Pancreas (tissue), 10 donors: ENCODE measurements around the gene CDAN1. TPM values are rescaled to one million over a fixed set of nuclear protein-coding genes. Genes with fewer than 3 reads are reported as not detected.

Experiments used
- ATAC-seq, 4 donors: fragments of 200-7000 bp; cut with Tn5 transposase; one replicate each; pipeline versions ENCODE4 v1.8.0 to v1.9.1; 2020; ENCODE audit warnings: mild to moderate bottlenecking in 4 of 4, moderate library complexity in 4 of 4
- DNase-seq, 6 donors: peaks; one replicate each; pipeline ENCODE4 v3.0.0-alpha.2; 2020
- FAIRE-seq: peaks from 2 replicates; lab custom pipeline; 2012; peaks lifted over from hg19 to GRCh38; lab: Jason Lieb, UNC
- H3K27ac ChIP-seq, 4 donors: fragments of 200-600 bp; sonication (generic); 1 replicate in 3 of 4; 2 replicates in 1 of 4; pipeline versions ENCODE4 v1.5.0 to v1.8.0; 2020
- H3K27me3 ChIP-seq, 4 donors: fragments of 200-600 bp; one replicate each; pipeline ENCODE4 v1.8.0; 2021
- H3K36me3 ChIP-seq, 3 donors: fragments of 200-600 bp; sonication (generic) in 1 of 3; one replicate each; pipeline versions ENCODE4 v1.5.0 to v1.8.0; 2020 to 2021
- H3K4me1 ChIP-seq, 3 donors: fragments of 200-600 bp; one replicate each; pipeline ENCODE4 v1.8.0; 2021
- H3K4me3 ChIP-seq, 4 donors: fragments of 200-600 bp; sonication (generic) in 2 of 4; one replicate each; pipeline versions ENCODE4 v1.5.0 to v1.8.0; 2020 to 2021
- H3K9me3 ChIP-seq, 4 donors: fragments of 200-600 bp; one replicate each; pipeline ENCODE4 v1.8.0; 2021
- WGBS, 2 donors: extraction: QIAGEN DNeasy Blood & Tissue Kit; methylation state at CpG; one replicate each; pipeline ENCODE4 v1.1.7; 2013; 5-methylcytosine and 5-hydroxymethylcytosine counted together
- intact Hi-C, 3 donors: fragments of 100-400 bp; cut with DNase I; formaldehyde crosslinking; loops; one replicate each; pipeline versions ENCODE4 v1.11.1 to v1.14.2; 2022
- polyA plus RNA-seq, 2 donors: library from polyadenylated mRNA; stranded (reverse); fragments of 200-250 nt; gene quantifications; one replicate each; pipeline ENCODE4 v1.2.3, GENCODE V29; 2013
- total RNA-seq, 6 donors: library from RNA; stranded (reverse); fragmentation: NEBNext Ultra II Directional in 4 of 6; extraction: Animal tissue kit (Norgen Biotek cat#: 25700) in 4 of 6; gene quantifications; one replicate each; pipeline versions ENCODE4 v1.2.1 to v1.2.4, GENCODE V29; 2021 to 2023
- TF ChIP-seq, protein P1 (sequence below), 4 donors: fragments of 200-600 bp; sonication (generic) in 3 of 4; IDR thresholded peaks; one replicate each; pipeline versions ENCODE4 v1.5.0 to v1.8.0; 2021; ENCODE audit warnings: antibody characterized with exemption in 4 of 4
- donor health status: healthy with polysubstance abuse.
- donor health status: DM: no; HTN: no; CAD: no; lungs with moderate emphysema.
- donor health status: DM: no; HTN: no; CAD: no.
- donor health status: control.
- donor health status: control.
- donor health status: Bipolar disorder and iron deficiency.
- donor health status: DM: yes; HTN: yes; CAD: no.
- donor health status: DM: no; HTN: no; CAD: no.
- donor health status: DM: no; HTN: no; CAD: no.
- donor health status: DM: yes; HTN: yes; CAD: no.

CDAN1 gene
- total and polyA plus RNA-seq, 8 donors, result 5.8 to 20.0 (median 9.3) TPM

DNA sequence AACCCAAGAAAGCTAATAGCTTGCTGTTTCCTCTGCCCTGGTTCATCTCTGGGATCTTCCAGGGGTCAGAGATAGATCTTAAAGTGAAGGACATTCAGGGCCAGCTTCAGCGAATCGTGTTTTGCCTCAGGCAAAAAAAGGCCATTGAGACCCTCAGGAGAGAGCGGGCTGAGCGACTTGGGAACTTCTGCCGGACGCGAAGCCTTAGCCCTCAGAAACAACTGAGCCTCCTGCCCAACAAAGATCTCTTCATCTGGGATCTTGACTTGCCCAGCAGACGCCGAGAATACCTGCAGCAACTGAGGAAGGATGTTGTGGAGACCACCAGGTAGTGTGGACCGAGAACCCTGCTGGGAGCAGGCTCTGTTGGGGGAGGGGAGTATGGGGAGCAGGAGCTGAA, 42.5 kb downstream of the CDAN1 start:
- H3K27me3 ChIP-seq, result no peaks in the 10 kb centered on the region
- intact Hi-C loops, result no loop called here
- no peak overlapping the region for H3K27ac ChIP-seq
- H3K4me1 ChIP-seq, result no peaks in the 10 kb centered on the region
- ATAC-seq (no peak), DNase-seq (peak in 1 of 6 donors; percentile 28), FAIRE-seq (no peak)
- 88 to 94% methylated on average over 10 of the region's 10 CpGs for WGBS, 2 donors
- TF ChIP-seq, protein P1, sequence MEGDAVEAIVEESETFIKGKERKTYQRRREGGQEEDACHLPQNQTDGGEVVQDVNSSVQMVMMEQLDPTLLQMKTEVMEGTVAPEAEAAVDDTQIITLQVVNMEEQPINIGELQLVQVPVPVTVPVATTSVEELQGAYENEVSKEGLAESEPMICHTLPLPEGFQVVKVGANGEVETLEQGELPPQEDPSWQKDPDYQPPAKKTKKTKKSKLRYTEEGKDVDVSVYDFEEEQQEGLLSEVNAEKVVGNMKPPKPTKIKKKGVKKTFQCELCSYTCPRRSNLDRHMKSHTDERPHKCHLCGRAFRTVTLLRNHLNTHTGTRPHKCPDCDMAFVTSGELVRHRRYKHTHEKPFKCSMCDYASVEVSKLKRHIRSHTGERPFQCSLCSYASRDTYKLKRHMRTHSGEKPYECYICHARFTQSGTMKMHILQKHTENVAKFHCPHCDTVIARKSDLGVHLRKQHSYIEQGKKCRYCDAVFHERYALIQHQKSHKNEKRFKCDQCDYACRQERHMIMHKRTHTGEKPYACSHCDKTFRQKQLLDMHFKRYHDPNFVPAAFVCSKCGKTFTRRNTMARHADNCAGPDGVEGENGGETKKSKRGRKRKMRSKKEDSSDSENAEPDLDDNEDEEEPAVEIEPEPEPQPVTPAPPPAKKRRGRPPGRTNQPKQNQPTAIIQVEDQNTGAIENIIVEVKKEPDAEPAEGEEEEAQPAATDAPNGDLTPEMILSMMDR (IDR thresholded peaks at IDR 0.05), result no peak
- no peaks in the 10 kb centered on the region for H3K36me3 ChIP-seq
- no peaks in the 10 kb centered on the region for H3K9me3 ChIP-seq
- no peak overlapping the region for H3K4me3 ChIP-seq

DNA sequence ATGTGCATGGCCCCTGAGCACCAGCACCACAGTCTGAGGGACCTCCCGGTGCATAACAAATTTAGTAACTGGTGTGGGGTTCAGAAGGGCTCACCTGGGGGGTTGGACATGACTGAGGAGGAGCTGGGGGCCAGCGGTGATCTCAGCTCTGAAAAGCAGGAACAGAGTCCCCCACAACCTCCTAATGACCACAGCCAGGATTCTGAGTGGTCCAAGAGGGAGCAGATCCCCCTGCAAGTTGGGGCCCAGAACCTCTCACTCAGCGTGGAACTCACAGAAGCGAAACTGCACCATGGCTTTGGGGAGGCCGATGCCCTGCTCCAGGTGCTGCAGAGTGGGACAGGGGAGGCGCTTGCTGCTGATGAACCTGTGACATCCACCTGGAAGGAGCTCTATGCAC, 43.0 kb downstream of the CDAN1 start:
- TF ChIP-seq, protein P1 (IDR thresholded peaks at IDR 0.05), result no peak
- peak in 1 of 6 donors; percentile 19 for DNase-seq
- no peak for ATAC-seq
- Histone ChIP-seq H3K4me1 (no peaks in the 10 kb centered on the region), H3K27ac (no peak overlapping the region), H3K36me3 (no peaks in the 10 kb centered on the region), H3K27me3 (no peaks in the 10 kb centered on the region), H3K4me3 (no peak overlapping the region), H3K9me3 (no peaks in the 10 kb centered on the region)
- FAIRE-seq, result no peak
- intact Hi-C loops, result no loop called here
- 82 to 90% methylated on average over 6 of the region's 6 CpGs for WGBS, 2 donors

DNA sequence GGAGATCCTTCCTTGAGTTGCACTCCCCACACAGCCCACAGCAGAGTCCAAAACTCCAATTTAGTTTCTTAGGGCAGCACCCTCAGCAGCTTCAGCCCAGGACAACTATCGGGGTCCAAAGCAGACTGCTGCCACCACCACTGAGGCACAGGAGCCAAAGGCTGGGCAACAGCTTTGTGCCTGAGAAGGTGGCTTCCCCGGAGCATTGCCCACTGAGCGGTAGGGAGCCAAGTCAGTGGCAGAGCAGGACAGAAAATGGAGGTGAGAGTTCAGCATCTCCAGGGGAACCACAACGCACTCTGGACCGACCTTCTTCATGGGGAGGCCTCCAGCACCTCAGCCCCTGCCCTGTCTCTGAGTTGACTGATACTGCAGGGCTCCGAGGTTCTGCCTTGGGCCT, 43.4 kb downstream of the CDAN1 start:
- TF ChIP-seq, protein P1 (IDR thresholded peaks at IDR 0.05), result no peak
- DNase-seq, result peak in 1 of 6 donors; percentile 27
- 90 to 94% methylated on average over 6 of the region's 6 CpGs for WGBS, 2 donors
- H3K27ac ChIP-seq, result no peak overlapping the region
- FAIRE-seq, result no peak
- H3K9me3 ChIP-seq, result no peaks in the 10 kb centered on the region
- no peaks in the 10 kb centered on the region for H3K4me1 ChIP-seq
- no peak overlapping the region for H3K4me3 ChIP-seq
- no peaks in the 10 kb centered on the region for H3K27me3 ChIP-seq
- no peaks in the 10 kb centered on the region for H3K36me3 ChIP-seq
- intact Hi-C loops, result no loop called here
- no peak for ATAC-seq

DNA sequence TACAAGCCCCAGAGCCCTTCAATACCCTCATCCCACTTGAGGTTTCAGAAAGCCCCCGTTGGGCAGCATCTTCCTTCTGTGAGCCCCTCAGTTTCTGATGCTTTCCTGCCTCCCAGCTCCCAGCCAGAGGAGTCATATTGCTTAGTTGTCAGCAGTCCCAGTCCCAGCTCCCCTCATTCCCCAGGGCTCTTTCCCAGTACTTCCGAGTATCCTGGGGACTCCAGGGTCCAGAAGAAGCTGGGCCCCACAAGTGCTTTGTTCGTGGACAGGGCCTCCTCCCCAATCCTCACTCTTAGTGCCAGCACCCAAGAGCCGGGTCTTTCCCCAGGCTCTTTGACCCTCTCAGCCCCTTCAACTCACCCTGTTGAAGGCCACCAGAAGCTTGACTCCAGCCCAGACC, 43.9 kb downstream of the CDAN1 start:
- no peak for ATAC-seq
- no peak overlapping the region for H3K27ac ChIP-seq
- no peaks in the 10 kb centered on the region for H3K27me3 ChIP-seq
- no peak for FAIRE-seq
- intact Hi-C loops, result no loop called here
- TF ChIP-seq, protein P1 (IDR thresholded peaks at IDR 0.05), result no peak
- H3K9me3 ChIP-seq, result no peaks in the 10 kb centered on the region
- H3K36me3 ChIP-seq, result no peaks in the 10 kb centered on the region
- 66 to 80% methylated on average over 4 of the region's 4 CpGs for WGBS, 2 donors
- H3K4me3 ChIP-seq, result no peak overlapping the region
- no peaks in the 10 kb centered on the region for H3K4me1 ChIP-seq
- peak in 1 of 6 donors; percentile 20 for DNase-seq

DNA sequence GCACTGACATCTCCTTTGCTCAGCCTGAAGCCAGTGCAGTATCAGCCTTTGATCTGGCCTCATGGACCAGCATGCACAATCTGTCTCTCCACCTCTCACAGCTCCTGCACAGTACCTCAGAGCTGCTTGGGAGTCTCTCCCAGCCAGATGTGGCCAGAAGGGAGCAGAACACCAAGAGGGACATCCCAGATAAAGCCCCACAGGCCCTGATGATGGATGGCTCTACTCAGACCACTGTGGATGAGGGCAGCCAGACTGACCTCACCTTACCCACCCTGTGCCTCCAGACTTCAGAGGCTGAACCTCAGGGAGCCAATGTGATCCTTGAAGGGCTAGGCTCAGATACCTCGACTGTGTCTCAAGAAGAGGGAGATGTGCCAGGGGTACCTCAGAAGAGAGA, 44.4 kb downstream of the CDAN1 start:
- ATAC-seq, result no peak
- DNase-seq, result no peak
- Histone ChIP-seq H3K27me3 (no peaks in the 10 kb centered on the region), H3K27ac (no peak overlapping the region), H3K4me1 (no peaks in the 10 kb centered on the region), H3K36me3 (no peaks in the 10 kb centered on the region), H3K4me3 (no peak overlapping the region), H3K9me3 (no peaks in the 10 kb centered on the region)
- FAIRE-seq, result no peak
- TF ChIP-seq, protein P1 (IDR thresholded peaks at IDR 0.05), result no peak
- intact Hi-C loops, result no loop called here
- WGBS, 2 donors, result 53 to 94% methylated on average over 1 of the region's 1 CpG
